IPS-NIHi7 (cell line): ENCODE measurements around the gene TMEM158.
A peak's percentile ranks its signal among the peaks of the same experiment; 100 is the strongest.

Experiments used
- DNase-seq: peaks from one replicate; pipeline ENCODE4 v3.0.0; 2012; ENCODE audit warnings: mixed read lengths; ENCODE audit errors: extremely low spot score

TMEM158 gene

GRCh38 chr3:45234250-45234649 lies 8.2 kb upstream of the TMEM158 start:
- DNase-seq: no peak

- DNase-seq: no peak
Observed at GRCh38 chr3:45232521-45232920, 6.4 kb upstream of the TMEM158 start.

- peak; percentile 36 for DNase-seq
Observed at GRCh38 chr3:45227946-45228345, 1.9 kb upstream of the TMEM158 start.

GRCh38 chr3:45227071-45227820 lies 1.2 kb upstream of the TMEM158 start:
- no peak for DNase-seq

GRCh38 chr3:45225465-45226205 lies 452 bp downstream of the TMEM158 start:
- DNase-seq: peak; percentile 27

GRCh38 chr3:45224824-45225464 lies 1.1 kb downstream of the TMEM158 start:
- DNase-seq: peak; percentile 77

GRCh38 chr3:45223889-45224727 lies 2.0 kb downstream of the TMEM158 start:
- DNase-seq: no peak

GRCh38 chr3:45219694-45220093 lies 6.4 kb downstream of the TMEM158 start:
- DNase-seq: no peak

GRCh38 chr3:45218578-45219390 lies 7.3 kb downstream of the TMEM158 start:
- DNase-seq: no peak

- no peak for DNase-seq
Observed at GRCh38 chr3:45216021-45216609, 10.0 kb downstream of the TMEM158 start.

GRCh38 chr3:45215466-45215865 lies 10.6 kb downstream of the TMEM158 start:
- no peak for DNase-seq

- DNase-seq: peak; percentile 22
Observed at GRCh38 chr3:45214061-45214680, 11.9 kb downstream of the TMEM158 start.

- DNase-seq: no peak
Observed at GRCh38 chr3:45212095-45212468, 14.0 kb downstream of the TMEM158 start.

GRCh38 chr3:45211466-45212094 lies 14.5 kb downstream of the TMEM158 start:
- no peak for DNase-seq

- peak; percentile 87 for DNase-seq
Observed at GRCh38 chr3:45210308-45211041, 15.6 kb downstream of the TMEM158 start.

GRCh38 chr3:45209526-45209925 lies 16.6 kb downstream of the TMEM158 start:
- no peak for DNase-seq

GRCh38 chr3:45208586-45208985 lies 17.5 kb downstream of the TMEM158 start:
- DNase-seq: no peak

- no peak for DNase-seq
Observed at GRCh38 chr3:45207446-45207845, 18.6 kb downstream of the TMEM158 start.

- no peak for DNase-seq
Observed at GRCh38 chr3:45205126-45205525, 21.0 kb downstream of the TMEM158 start.
